ENCODE data around the gene KIF2A. TPM values are rescaled to one million over a fixed set of nuclear protein-coding genes. Genes with fewer than 3 reads are reported as not detected.
"Not testable (repeated sequence)": the region's sequence is repeated elsewhere in the genome, so short reads cannot be mapped to it uniquely, and the experiment has no call there.

Gene KIF2A
- total RNA-seq, result 105 and 158 TPM in 2 replicates

DNA sequence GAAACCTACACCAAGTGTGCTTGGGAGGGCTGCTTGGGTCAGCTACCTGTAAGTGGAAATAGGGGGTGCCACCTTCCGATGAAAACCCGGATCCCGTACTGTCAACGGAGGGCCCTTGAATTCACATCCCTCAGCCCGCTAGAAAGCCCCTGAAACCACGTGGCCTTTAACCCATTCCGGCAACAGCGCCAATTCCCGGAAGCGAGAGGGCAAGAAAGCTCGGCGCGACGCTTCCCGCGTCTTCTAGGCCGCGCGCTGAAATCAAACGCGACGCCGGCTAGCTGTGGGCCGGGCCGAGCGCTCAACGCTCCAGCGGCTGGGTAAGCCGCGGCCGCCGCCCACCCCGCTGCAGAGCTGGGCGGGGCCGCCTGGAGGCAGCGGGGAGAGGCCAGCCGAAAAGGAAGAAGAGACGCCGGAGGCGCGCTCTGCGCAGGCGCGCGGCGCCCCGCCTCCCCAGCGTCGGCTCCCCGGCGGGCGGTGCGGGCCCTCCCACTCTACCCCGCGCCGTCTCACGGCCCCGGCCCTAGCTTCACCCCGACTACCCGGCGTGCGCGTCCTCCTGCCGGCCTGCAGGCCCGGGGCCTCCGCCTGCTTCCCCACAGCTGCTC lies at the start of gene KIF2A:
Gene KIF2A, plus strand, starts transcription at position 492 of the 608 bp plus-strand sequence. CDS start 267 bp downstream, outside the sequence.
- peak; percentile 93 for DNase-seq

DNA sequence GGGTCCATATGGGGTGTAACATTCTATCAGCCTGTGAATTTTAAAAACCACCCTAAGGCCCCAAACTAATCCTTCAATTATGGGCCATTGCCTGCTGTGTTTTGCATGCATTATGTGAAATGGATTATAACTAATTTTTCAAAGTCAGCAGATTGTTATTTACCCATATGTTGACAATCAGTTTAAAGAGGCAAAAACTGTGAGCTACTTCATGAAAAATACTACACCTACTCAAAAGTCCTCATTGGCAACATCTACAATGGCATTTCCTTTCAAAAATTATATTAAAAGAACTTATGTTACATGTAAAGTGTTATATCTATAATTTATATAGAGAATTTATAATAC lies 49.0 kb upstream of the KIF2A start:
- DNase-seq, result no peak

DNA sequence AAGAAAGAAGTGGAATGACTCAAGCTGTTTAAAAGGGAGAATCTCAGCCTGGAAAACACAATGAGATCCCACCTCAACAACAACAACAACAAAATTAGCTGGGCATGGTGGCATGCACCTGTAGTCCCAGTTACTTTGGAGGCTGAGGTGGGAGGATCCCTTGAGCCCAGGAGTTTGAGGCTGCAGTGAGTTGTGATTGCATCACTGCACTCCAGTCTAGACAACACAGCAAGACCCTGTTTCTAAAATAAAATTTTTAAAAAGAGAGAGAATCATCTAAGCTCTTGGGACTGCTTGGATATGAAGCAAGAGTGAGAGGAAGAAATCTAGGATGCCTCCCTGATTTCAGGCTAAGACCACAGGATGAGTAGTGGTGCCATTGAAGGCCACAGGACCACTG lies 47.4 kb upstream of the KIF2A start:
- no peak for DNase-seq

GRCh38 chr5:62259699-62260250 lies 46.2 kb upstream of the KIF2A start:
- no peak for DNase-seq

- DNase-seq, result no peak
These were observed 45.5 kb upstream of the KIF2A start for GRCh38 chr5:62260513-62260912.

DNA sequence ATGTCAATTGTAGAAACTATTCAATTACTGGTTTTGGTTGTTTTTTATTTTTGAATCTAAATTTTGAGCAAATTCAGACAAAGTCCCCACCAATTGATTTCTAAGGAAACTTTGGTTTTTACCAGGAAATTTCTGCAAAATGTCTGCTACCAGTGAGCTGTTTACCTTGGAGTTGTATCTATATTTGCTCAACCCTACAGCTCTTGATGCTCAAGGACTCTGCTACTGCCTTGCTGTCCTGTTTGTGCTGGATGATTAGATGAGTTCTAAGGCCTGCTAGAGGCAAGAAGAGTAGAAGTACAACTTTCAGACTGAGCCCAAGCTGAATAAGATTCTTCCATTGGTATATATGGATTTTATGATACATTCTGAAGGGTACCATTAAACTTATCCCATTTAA lies 42.6 kb upstream of the KIF2A start:
- DNase-seq, result no peak

GRCh38 chr5:62265648-62266112 lies 40.3 kb upstream of the KIF2A start:
- no peak for DNase-seq

- no peak for DNase-seq
These were observed 39.4 kb upstream of the KIF2A start for GRCh38 chr5:62266573-62266972.

GRCh38 chr5:62268234-62268633 lies 37.8 kb upstream of the KIF2A start:
- DNase-seq, result peak; percentile 50

- DNase-seq, result no peak
These were observed 37.2 kb upstream of the KIF2A start for GRCh38 chr5:62268792-62269191.

GRCh38 chr5:62271370-62271769 lies 34.6 kb upstream of the KIF2A start:
- no peak for DNase-seq

- DNase-seq, result no peak
These were observed 34.1 kb upstream of the KIF2A start for GRCh38 chr5:62271870-62272269.

DNA sequence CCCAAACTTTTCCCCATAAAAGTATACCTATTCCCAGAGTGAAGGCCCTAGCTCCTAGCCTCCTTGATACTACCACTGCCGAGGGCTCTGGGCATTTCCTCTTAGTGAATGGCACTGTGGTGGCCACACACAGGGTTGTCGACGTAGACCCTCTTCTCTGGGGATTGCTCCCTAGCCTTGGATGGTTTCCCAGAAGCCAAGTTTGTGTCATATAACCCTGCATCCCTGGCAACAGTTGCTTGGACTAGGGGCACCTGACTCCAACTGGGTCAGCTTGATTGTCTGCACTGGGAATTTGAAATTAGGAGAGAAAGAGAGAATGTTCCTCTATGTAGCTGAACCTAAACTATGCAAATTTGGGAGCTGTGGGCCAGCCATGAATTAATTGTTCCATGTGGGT lies 32.3 kb upstream of the KIF2A start:
- DNase-seq, result no peak

DNA sequence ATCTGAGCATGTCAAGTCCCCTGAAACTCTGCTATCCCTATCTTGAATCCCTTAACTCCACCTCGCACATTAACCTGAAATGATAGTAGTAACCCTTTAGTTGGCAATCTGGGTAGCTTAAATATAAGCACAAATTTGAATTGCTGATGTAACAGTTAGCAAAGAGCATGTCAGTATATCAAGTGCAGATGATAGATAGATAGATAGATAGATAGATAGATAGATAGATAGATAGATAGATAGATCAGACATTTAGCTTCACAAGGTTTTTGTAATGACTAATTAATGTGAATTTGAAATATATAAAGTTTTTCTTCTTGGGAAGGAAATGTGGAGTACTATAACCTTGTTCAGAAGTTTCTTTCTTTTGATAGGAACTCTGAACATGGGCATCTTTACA lies 30.4 kb upstream of the KIF2A start:
- no peak for DNase-seq

DNA sequence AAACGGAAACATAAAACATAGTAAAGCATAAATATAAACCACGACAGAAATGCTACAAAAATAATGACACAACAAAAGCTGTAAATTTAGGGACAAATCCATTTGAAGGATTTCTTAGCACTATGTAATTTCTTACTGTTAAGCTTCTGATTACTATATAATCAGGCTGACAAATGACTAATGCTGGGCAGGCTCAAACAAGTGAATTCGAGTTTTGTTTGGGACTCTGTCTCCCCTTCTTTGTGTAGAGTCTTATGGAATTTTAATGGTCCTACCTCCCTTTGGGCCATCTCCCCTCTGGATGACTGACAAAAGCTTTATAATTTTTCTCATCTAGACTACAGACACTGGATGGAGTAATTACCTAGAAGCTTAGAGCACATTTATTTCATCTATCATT lies 24.6 kb upstream of the KIF2A start:
- no peak for DNase-seq

DNA sequence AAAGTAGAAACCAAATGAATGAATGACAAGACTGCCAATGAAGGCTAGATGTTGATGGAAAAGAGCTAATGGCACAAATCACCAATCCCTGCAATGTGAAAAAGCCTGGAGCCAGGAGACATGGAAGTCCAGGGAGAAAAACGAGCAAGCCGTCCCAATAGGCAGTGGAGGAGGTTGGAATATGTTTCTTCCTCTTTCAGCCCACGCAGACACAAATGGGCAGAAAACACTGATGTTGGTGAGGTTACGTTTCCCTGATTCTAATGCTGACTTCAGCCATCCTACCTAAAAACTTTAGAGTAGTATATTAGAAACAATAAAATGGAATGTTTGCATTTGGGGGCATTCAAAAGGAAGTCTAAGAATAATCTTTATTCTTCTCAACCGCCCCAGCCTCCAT lies 23.9 kb upstream of the KIF2A start:
- no peak for DNase-seq

- no peak for DNase-seq
These were observed 23.0 kb upstream of the KIF2A start for GRCh38 chr5:62283005-62283404.

GRCh38 chr5:62283861-62284260 lies 22.1 kb upstream of the KIF2A start:
- DNase-seq, result no peak

GRCh38 chr5:62284946-62285891 lies 20.8 kb upstream of the KIF2A start:
- no peak for DNase-seq

DNA sequence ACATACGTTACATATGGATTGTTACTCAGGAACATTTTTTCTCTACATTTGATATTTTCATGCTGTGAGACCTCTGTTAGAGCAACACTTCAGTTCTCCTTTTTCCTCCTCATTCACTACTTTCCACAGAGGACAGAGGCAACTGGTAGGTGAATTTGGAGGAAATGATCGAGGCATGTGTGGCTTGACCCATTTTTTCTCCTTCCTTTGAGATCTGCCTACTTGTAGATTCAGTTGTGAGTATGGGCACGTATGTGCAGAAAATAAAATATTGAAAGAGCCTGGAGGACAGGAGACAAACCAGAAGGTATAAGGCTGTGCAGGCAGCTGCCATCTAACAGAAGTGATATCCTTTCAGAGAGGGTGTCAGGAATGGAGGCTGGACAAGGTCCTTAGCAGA lies 19.2 kb upstream of the KIF2A start:
- DNase-seq, result no peak

- DNase-seq, result no peak
These were observed 18.8 kb upstream of the KIF2A start for GRCh38 chr5:62287237-62287636.

- no peak for DNase-seq
These were observed 17.9 kb upstream of the KIF2A start for GRCh38 chr5:62288118-62288517.

- DNase-seq, result no peak
These were observed 16.2 kb upstream of the KIF2A start for GRCh38 chr5:62289813-62290212.

GRCh38 chr5:62291829-62292228 lies 14.2 kb upstream of the KIF2A start:
- DNase-seq, result not testable (repeated sequence)
